Activated CD8-positive, alpha-beta memory T cell treated with anti-CD3 and anti-CD28 coated beads, Interleukin-2, amount 50 U/mL, for 4 hours (primary cell): ENCODE measurements around the gene FRA10AC1.

Source experiments
- DNase-seq: peaks from one replicate; pipeline ENCODE4 v3.0.0-alpha.2; 2020

FRA10AC1 gene

DNA sequence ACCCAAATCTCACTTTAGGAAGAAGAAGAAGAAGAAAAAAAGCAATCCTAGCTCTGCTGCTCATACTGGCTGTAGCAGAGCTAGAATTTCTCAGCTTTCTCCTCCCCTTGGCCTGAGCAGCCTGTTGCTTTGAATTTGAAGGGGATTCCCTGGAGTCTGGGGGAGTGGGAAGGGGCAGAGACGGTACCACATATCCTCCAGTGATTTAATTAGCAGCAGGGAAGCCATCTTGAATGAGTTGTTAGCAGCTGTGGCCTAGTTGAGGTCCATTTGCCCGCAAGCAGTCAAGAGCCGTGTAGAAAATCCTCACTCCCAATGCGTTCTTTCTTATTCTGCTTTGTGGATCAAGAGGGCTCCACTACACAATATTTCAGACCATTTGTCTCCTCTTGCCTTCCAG, 73.5 kb downstream of the FRA10AC1 start:
- DNase-seq, result no peak

DNA sequence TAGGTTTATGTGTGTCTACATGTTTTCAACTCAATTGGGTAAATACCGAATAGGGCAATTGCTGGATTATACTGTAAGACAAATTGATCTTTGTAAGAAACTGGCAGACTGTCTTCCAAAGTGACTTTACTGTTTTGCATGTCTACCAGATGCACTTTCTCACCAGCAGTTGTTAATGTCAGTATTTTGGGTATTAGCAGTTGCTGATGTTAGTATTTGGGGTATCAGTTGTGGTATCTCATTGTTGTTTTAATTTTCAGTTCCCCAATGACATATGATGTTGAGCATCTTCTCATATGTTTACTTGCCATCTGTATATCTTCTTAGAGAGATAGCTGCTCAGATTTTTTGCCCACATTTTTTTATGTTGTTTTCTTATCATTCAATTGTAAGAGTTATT, 79.5 kb downstream of the FRA10AC1 start:
- DNase-seq, result no peak

DNA sequence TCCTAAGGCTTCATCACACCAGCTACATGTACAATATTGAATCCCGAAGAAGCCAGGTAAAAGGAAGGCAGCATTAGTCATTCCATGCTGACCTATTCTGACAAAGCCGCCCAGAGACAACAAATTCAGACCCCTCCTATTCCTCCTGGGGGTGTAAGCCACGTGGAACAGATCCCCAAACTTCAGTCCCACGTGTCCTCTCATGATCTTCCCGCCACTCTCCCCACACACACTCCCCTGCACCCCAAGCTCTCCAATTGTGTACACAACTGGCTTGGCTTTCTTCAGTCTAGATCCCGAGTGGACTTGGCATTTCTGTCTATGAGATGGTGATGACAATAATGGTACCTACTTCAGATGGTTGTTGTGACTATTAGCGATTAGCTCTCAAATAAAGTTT, 81.5 kb downstream of the FRA10AC1 start:
- DNase-seq, result no peak
